ENCODE results near the gene IRF7.

Gene IRF7

GRCh38 chr11:619628-620050, 3.9 kb upstream of the IRF7 start:
- TF ChIP-seq CTCF (IDR thresholded peaks at IDR 0.05; ENCODE audit: low read depth, low read length) = no peak
- no peak overlapping the region for H3K4me3 ChIP-seq (ENCODE audit: low read depth, low read length)

- TF ChIP-seq CTCF (IDR thresholded peaks at IDR 0.05; ENCODE audit: low read depth, low read length) = no peak
- H3K4me3 ChIP-seq (ENCODE audit: low read depth, low read length) = no peak overlapping the region
Observed at GRCh38 chr11:618856-619627, 3.3 kb upstream of the IRF7 start.

- no peak for TF ChIP-seq CTCF (IDR thresholded peaks at IDR 0.05; ENCODE audit: low read depth, low read length)
- no peak overlapping the region for H3K4me3 ChIP-seq (ENCODE audit: low read depth, low read length)
Observed at GRCh38 chr11:617912-618682, 2.3 kb upstream of the IRF7 start.

- H3K4me3 ChIP-seq (ENCODE audit: low read depth, low read length) = no peak overlapping the region
- TF ChIP-seq CTCF (IDR thresholded peaks at IDR 0.05; ENCODE audit: low read depth, low read length) = no peak
Observed at GRCh38 chr11:617199-617911, 1.6 kb upstream of the IRF7 start.

GRCh38 chr11:616320-617198, 809 bp upstream of the IRF7 start:
- H3K4me3 ChIP-seq (ENCODE audit: low read depth, low read length) = no peak overlapping the region
- TF ChIP-seq CTCF (IDR thresholded peaks at IDR 0.05; ENCODE audit: low read depth, low read length) = no peak

- peak overlapping the region; percentile 69 for H3K4me3 ChIP-seq (ENCODE audit: low read depth, low read length)
- TF ChIP-seq CTCF (IDR thresholded peaks at IDR 0.05; ENCODE audit: low read depth, low read length) = no peak
Observed at GRCh38 chr11:614623-615503, 887 bp downstream of the IRF7 start.
